ENCODE measurements around the gene STPG2.

STPG2 gene

GRCh38 chr4:98093662-98094061 lies 49.6 kb downstream of the STPG2 start:
- no peak for DNase-seq (ENCODE audit: low spot score)

- DNase-seq (ENCODE audit: low spot score) = peak; percentile 16
These were observed 50.3 kb downstream of the STPG2 start for GRCh38 chr4:98092833-98093439.

GRCh38 chr4:98081936-98082335 lies 61.3 kb downstream of the STPG2 start:
- no peak for DNase-seq (ENCODE audit: low spot score)

GRCh38 chr4:98068495-98068894 lies 74.8 kb downstream of the STPG2 start:
- no peak for DNase-seq (ENCODE audit: low spot score)

DNA sequence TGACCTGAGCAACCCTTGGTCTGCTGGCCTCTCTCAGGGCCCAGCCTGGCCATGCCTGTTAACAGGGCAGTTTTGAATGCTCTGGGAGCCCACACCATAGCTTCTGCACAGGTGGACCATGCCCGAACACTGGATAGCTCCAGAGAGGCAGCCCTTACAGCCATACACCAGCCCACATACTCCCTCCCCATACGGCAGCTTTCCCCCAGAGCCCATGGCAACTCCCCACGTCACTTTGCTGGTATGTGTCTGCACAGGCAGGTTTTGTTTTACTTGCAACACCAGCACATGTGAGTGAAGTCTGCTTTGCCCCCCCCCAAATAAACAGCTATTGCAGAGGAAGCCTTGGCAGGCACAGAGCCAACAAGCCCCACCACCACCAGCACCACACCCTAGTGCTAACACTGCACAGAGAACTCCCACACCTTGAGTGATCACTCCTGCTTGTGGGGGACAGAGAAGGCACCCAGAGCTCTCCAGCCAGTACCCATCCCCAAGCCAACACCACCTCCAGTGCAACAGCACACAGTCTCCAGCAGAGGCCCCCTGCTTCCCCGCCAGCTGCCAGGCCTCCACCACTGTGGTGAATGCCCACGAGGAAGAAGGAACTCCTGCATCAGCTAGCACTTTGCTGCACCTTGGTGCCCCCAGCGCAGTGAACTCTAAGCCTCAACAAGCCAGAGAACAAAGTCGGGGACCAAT lies 87.3 kb downstream of the STPG2 start:
- DNase-seq (ENCODE audit: low spot score) = no peak

GRCh38 chr4:98046665-98047064 lies 96.6 kb downstream of the STPG2 start:
- DNase-seq (ENCODE audit: low spot score) = no peak

DNA sequence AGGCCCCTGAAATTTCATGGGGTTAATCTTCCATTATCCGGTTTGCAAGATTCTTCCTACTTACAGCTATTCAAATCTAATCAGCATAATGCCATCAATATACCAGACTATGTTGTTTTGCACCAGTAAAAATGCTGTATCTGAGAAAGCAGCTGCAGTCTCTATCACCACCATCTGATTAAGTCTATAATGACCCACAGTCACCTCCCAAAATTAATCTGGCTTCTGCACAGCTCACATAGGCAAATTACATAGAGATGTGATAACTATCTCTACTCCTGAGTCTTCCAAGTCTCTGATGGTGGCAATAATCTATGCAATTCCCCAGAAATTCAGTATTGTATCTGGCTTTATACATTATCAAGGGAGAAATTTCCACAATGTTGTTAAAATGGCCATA lies 113.2 kb downstream of the STPG2 start:
- DNase-seq (ENCODE audit: low spot score) = no peak

DNA sequence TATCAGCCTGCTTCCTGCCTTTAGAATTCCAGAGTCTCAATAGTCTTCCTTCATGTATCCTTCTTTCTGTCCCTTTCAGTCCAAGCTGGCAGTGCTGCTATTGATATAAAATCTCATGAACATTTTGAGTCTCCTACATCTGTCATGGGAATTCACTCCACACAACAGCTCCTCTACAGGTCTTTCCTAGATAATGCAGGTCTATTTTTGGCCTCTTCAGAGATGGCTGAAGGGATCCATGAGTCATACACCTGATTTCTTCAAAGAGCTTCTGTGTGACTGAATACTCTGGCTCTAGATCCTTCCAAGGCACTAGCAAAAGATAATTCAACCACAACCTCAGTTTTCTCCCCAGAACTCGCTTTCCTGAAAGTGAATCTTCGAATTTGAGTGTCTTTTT lies 115.4 kb downstream of the STPG2 start:
- DNase-seq (ENCODE audit: low spot score) = no peak

- no peak for DNase-seq (ENCODE audit: low spot score)
These were observed 116.9 kb downstream of the STPG2 start for GRCh38 chr4:98026362-98026761.

DNA sequence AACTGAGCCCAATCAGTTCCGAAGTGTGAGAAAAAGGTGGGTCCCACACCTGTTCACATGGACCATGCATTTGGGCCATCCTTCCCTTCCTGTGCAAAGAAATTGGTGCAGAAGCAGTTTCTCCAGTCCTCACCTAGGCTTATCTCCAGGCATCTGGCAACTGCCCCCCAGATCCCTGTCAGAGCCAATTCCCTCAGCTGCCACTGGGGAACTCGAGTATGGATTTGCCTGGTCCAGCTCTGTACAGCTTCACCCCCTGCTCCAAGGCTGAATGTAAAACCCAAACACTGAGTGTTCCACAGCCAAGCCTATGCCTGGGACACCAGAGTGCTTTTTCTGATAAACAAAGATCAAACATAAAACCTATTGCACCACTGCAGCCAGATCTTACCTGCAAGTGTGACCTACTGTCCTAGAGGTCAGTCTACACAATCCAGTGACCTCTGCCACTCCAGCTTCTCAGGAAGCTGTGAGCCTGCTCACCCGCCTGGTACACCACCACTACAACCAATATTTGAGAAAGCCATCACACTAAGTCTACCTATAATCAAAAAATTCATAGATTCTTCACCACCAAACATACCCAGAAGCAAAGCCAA lies 136.4 kb downstream of the STPG2 start:
- no peak for DNase-seq (ENCODE audit: low spot score)

- no peak for DNase-seq (ENCODE audit: low spot score)
These were observed 137.2 kb downstream of the STPG2 start for GRCh38 chr4:98006060-98006459.

- no peak for DNase-seq (ENCODE audit: low spot score)
These were observed 142.3 kb downstream of the STPG2 start for GRCh38 chr4:98000940-98001339.

GRCh38 chr4:97998203-97998602 lies 145.1 kb downstream of the STPG2 start:
- no peak for DNase-seq (ENCODE audit: low spot score)

DNA sequence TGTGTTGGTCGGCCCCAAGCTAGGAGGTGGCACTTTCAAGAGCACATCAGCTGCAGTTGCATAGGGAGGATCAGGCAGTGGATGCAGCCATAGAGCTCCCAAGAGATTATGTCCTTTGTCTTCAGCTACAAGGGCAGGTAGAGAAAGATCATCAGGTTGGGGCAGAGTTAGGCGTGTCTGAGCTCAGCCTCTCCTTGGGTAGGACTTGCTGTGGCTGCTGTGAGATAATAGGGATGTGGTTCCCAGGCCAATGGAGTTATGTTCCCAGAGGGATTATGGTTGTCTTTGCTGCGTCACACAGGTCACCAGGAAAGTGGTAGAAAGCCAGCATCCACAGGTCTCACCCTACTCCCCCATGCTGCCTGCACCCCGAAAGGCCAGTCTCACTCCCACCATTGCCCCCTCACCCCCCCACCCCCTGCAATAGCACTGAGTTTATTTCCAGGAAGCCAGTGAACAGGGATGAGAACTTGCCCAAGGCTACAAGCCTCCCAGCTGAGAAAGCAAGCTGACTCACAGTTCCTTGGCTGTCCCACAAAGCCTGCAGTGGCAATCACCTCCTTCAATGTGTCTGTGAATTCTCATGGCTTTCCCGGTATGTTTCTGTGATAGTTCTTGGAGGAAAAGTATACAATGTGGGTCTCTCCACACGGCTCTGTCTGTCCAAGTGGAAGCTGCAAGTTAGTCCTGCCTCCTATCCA lies 148.4 kb downstream of the STPG2 start:
- no peak for DNase-seq (ENCODE audit: low spot score)

DNA sequence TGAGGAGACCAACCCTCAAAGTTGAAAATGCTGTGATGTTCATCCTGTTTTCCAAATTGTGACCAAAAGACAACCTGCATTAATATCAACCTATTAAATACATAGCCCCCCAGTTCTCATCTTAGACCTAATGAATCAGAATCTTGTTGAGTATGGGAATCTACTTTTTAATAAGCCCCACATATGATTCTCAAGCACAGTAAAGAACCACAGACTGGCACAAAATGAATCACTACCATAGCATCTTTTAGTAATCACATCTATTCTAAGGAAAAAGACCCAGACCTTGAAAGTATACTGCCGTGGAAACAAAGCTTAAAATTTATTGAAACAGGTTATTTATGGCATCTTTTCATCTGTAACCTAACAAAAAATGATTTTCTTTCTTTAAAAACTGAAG lies 152.9 kb downstream of the STPG2 start:
- DNase-seq (ENCODE audit: low spot score) = no peak

DNA sequence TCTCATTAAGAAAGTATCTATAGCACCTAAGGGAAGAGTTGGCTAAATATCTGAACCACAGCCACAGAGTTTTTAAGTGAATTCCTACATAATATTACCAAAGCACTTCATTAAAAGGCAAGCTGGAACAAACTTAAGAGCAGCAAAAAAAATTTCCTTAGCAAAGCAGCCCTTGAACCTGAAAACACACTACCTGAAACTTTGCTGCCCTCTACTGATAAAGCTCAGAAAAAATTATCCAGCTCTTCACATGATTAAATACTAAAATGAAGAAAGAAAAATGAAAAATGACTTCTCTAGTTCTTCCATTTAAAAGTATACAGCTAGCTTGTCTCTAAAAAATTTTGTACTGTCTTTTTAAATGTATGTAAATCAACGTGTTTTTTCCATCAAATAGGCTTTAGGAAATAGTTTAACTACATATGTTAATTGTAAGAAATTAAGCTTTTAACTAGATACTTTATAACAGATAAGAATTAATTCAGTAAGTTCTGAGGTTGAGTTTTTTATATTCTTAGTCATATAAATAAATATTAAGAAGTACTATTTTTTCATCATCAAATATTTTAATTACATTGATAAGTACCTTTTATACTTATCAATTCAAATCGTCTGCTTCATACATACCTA lies 156.1 kb downstream of the STPG2 start:
- peak; percentile 21 for DNase-seq (ENCODE audit: low spot score)

- DNase-seq (ENCODE audit: low spot score) = no peak
These were observed 158.6 kb downstream of the STPG2 start for GRCh38 chr4:97984545-97985131.

DNA sequence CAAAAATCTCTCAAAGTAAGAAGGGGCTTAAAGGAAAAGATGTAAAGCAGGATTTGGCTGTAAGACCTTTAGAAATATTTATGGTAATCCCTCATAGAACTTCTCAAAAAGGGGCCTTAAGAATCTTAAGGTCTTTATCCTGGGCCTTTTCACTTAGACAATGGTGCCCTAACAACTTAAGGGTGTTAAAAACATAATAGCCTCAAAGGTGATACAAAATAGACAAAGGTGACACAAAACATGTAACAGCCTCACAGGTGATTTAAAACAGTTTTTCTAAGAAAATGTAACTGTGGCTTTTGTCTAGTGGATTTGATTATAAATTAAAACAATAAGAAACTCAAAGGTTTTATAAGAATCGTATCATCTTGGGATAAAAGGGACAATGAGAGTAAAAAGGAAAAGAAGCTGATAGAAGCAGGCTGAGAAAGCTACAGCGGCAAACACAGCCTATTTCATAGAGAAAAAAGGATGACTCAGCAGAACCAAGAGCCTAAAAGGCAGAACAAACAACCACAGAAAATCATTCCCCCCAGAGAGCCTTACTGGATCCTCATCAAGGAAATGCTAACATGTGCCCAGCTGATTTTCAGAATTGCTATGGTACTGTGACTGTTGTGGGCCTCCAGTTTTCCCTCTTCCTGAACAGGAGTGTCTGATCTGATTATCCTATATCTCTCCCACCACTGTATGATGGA lies 164.3 kb downstream of the STPG2 start:
- DNase-seq (ENCODE audit: low spot score) = no peak

DNA sequence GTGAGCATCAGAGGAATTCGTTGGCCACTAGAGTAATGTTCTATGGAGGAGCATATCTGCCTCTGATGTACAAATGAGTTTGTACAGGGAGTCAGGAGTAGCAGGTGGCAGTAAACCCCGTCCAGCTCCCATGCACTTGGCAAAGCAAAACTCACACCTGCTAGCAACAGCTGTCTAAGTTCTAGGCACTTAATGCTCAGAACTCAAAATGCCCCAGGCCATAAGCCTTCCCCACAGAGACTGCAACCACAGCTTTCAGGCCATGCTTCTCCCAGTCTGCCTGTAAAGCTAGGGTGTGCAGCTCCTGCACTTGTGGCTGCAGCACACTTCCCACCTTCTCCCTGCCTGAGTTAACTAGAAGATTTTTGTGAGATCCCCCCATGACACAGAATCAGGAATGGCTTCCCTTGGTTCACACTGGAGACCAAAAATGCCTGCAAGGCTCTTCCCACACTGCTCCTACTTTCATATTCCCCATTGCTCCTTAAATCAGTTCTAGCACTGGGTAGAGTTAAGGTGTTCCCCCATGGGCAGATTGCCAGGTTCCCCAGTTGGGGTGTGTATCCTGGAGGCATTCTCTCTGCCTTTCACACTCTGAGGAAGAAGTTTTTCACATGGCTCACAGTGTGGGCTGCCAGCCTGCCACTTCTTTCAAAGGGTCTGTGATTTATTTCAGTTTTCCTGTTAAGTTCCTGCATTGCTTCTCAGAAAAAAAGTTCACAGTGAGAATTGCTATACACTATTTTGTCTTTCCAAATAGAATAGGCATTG lies 189.9 kb downstream of the STPG2 start:
- no peak for DNase-seq (ENCODE audit: low spot score)

GRCh38 chr4:97952763-97953162 lies 190.5 kb downstream of the STPG2 start:
- no peak for DNase-seq (ENCODE audit: low spot score)

DNA sequence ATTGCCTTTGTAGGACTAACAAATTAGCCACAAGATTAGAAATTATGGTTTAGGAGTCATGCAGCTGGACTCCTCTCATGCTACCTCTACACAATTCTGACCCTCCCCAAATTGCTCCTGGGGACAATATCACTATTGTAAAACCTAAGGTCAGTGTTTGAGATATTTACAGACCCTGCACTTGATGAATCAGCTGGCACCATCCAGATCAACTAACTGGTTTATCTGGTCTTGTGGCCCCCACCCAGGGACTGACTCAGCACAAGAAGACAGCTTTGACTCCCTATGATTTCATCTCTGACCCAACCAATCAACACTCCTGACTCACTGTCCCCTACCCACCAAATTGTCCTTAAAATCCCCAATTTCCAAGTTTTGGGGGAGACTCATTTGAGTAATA lies 192.4 kb downstream of the STPG2 start:
- no peak for DNase-seq (ENCODE audit: low spot score)

All from Ammon's horn (tissue), 1 donor.